HG02943 (cell line): ENCODE data around the gene RPS2.
A peak's percentile ranks its signal among the peaks of the same experiment; 100 is the strongest.

Experiments
- ATAC-seq: cut with Tn5 transposase; IDR thresholded peaks from one replicate; pipeline ENCODE4 v1.9.1; 2021; ENCODE audit warnings: mild to moderate bottlenecking, low read depth, moderate library complexity; ENCODE audit not compliant: unreplicated experiment

The RPS2 gene

GRCh38 chr16:1982991-1983543 lies 18.4 kb upstream of the RPS2 start:
- ATAC-seq: no peak

DNA sequence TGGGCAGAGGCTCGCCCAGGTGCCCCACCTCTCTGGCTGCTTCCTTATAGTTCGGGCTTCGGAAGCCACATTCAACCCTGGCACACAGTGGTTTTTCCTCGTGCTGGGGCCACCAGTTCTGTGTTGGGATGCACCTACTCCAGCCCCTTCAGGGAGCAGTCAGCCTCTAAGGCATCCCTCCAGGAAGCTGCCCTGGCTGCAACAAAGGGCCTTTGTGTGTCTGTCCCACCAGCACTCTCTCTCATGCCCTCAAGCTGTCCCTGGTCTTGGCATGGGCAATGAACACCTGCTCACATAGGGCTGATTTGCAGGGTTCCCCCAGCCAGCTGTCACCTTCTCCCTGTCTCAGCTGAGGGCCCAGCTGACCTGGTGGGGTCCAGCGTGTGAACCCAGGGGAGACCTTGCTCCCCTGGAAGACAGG lies 17.4 kb upstream of the RPS2 start:
- ATAC-seq: no peak

DNA sequence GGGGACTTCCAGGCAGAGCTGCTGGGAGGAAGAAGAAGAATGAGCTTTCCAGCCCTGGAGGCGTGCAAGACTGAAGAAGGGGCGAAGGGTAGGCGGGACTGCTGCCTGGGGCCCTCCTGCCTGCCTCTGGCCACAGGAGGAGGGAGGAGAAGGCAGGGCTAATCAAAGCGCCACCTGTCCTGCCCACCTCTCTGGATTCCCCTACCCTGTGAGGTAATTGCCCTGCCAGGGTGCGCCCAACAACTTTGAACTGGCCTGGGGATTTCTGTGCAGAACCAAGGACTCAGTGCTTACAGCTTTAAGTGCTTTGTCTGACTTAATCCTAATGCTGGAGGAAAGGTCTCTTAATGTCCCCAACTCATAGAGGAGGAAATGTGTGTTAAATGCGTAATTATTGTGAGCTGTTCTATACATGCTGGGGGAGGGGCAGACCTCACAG lies 16.8 kb upstream of the RPS2 start, which contains the start of gene NOXO1:
Gene NOXO1, minus strand, starts transcription at position 72 of the 439 bp plus-strand sequence. CDS start 290 bp downstream, outside the sequence.
- ATAC-seq: no peak

- ATAC-seq: no peak
These were observed 16.1 kb upstream of the RPS2 start for GRCh38 chr16:1980770-1981087.

DNA sequence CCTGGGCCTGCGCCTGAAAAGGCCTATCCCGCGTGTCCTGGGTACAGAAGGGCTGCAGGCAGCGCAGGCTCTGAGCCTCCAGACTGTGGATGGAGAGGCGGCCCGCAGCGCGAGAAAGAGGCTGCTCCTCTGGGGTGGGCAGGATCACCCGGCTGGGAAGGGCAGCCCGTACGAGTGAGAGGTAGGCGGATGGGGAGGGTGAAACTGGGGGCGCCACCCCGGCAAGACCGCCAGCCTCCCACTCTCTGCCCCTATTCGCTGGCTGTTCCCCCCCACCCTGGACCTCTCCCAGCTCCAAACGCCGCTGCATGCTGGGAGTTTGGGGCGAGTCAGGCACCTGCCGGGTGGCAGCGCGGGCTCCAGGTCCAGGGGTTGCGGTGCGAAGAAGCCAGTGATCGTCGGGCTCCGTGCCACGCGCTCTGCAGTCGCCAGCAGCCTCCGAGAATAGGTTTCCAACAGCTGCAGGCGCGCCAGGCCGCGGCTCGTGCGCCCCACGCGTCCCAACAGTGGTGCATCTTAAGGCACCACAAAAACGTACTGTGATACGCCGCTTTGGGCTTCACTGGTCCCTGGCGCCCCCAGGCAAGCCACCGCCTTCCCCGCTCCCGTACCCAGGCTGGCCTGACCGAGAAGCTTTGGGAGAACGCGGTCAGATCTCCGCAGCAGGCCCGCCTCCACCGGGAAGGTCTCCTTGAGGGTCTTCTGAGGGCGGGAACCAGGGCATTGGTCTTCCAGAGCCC lies 15.6 kb upstream of the RPS2 start:
- no peak for ATAC-seq

DNA sequence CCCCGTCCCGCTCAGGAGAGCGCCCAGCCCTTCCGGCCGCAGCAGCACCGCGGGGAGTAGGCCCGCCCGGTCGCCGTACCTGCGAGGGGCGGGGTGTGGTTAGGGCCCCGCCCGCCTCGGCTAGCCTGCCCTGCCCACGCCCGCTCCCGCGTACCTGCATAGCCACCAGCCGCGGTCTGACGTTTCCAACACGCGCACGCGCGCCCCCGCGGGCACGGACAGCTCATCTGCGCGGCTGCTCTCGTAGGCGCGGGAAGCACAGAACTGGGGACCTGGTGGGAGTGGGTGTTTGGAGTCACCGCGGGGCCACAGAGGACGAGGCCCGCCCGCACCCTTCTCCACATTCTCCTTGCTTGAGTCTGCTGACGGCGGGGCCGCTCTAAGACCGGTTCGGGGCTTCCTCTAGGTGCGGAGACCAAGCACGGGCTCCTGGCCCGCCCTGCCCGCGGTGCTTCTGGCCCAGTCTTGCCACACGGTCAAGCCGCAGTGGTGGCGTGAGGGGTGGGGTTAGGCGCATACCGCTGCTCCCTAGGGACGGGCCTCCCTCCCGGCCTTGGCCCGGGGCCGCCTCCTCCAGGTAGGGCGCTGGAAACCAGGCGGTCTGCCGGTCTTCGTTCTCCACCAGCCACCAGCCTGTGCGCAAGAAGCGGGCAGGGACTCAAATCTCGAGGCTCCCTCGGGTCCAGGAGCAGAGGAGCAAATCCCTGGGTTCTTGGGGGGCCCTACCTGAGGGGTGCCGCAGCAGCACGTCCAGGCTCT lies 14.8 kb upstream of the RPS2 start:
- ATAC-seq: no peak

GRCh38 chr16:1978476-1979120 lies 14.0 kb upstream of the RPS2 start:
- no peak for ATAC-seq

DNA sequence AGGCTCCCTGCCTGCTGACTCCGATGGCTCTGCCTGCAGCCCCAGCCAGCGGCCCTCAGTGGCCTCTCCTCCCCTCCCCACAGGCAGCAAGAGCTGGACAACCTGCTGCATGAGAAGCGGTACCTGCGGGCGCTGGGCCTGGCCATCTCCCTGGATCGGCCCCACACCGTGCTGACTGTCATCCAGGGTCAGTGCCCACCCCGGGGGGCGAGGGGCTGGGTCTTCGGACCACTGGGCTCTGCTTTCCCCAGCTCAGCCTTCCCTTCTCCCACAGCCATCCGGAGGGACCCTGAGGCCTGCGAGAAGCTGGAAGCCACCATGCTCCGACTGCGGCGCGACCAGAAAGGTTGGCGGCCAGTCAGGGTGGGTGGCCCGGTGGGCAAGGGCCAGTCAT lies 13.2 kb upstream of the RPS2 start:
- no peak for ATAC-seq

- ATAC-seq: no peak
These were observed 12.6 kb upstream of the RPS2 start for GRCh38 chr16:1976951-1977874.

DNA sequence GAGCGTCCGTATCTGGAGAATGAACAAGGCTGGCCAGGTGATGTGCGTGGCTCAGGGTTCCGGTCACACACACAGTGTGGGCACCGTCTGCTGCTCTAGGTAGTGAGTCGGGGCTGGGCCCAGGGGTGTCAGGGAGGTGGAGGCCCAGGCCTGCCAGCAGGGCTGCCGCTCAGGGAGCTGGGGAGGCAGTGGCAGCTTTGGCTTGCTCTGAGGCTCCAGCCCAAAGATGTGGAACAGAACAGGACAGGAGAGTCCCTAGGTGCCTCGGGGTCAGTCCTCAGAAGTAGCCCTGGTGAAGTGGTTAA lies 11.5 kb upstream of the RPS2 start:
- no peak for ATAC-seq

- no peak for ATAC-seq
These were observed 11.0 kb upstream of the RPS2 start for GRCh38 chr16:1975432-1976215.

- no peak for ATAC-seq
These were observed 9.8 kb upstream of the RPS2 start for GRCh38 chr16:1974157-1975070.

DNA sequence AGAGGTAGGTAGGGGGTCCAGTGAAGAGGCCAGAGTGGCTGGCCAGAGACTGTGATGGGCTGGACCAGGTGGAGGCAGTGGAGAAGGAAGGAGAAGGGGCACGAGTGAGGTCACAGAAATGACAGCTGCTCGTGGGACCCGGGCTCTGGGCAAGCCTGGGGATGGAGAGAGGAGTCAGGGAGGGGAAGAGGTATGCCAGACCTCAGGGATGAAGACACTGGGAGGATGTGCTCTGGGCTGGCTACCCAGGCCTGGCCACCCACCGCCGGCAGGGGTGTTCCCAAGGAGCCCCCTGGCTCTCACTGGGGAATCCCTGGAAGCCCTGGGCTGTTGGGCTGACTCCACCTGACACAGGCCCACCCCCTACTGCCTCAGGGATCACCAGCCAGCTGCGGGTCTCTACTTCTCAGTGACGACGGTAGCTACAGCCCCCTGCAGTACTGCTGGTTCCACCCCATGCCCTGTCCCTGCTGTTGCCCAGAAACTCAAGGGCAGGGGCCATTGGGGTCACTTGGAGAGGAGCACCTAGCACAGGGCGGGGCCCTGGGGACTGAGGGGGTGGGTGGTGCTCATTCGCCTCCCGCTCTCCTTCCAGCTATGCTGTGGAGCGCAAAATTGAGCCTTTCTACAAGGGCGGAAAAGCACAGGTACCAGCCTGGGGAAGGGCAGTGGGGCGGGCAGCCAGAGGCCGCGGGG lies 9.0 kb upstream of the RPS2 start:
- no peak for ATAC-seq

DNA sequence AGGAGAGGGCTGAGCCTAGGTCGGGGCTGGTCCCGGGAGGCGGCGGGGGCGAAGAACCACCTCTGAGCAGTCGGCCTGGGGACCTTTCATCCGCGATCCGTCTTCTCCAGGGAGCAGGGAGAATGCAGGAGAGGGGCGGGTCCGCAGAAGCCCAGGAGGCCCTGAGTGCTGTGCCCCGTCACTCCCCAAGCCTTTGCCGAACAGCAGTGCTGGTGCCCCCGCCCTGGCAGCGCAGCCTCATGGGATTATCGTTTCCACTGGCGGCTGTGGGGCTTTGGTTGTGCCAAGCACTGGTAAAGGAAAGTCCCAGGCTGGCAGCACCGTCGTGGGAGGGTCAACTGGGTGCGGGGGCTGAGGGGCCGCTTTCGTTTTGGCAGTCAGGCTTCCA lies 7.9 kb upstream of the RPS2 start:
- no peak for ATAC-seq

DNA sequence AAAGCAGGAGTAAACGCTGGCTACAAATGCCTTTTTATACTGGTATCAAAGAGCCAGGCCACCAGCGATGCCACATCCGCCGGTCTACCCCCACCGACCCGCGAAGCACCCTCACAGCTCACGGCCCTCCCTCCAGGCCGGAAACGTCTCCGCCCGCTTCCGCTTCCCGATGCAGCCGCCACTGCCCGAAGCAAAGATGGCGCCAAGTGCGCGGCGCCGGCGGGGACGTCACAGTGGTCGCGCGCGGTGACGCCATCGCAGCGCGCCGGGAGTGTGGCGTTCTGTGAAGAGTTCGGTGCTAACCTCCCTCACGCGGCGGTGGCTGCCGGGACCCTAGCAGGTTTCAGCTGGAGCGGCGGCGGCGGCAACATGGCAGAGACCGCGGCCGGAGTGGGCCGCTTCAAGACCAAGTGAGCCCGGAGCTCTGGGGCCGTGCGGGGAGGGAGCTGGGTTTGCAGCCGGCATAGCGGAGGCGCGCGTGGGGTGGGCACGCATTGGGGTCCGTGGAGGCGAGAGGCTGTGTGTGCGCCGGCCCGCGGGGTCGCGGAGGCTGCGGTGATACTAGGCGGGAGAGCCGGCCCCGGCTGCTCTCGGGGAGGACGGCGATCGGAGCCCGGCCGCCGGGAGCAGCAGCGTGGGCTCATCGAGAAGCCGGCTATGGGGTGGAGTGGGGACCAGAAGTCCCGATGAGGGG lies 7.3 kb upstream of the RPS2 start, which contains the start of gene TBL3:
Gene TBL3, plus strand, starts transcription at position 258 of the 694 bp plus-strand sequence. Its CDS starts 112 bp downstream, at position 370.
- ATAC-seq: peak; percentile 81

- ATAC-seq: no peak
These were observed 3.7 kb upstream of the RPS2 start for GRCh38 chr16:1968146-1968953.
